NCI-H146 (cell line): Measurements from ENCODE around the gene PEX14.

Experiments used
- DNase-seq: peaks from one replicate; lab custom pipeline; 2025; lab: John Stamatoyannopoulos, UW

Gene PEX14

DNA sequence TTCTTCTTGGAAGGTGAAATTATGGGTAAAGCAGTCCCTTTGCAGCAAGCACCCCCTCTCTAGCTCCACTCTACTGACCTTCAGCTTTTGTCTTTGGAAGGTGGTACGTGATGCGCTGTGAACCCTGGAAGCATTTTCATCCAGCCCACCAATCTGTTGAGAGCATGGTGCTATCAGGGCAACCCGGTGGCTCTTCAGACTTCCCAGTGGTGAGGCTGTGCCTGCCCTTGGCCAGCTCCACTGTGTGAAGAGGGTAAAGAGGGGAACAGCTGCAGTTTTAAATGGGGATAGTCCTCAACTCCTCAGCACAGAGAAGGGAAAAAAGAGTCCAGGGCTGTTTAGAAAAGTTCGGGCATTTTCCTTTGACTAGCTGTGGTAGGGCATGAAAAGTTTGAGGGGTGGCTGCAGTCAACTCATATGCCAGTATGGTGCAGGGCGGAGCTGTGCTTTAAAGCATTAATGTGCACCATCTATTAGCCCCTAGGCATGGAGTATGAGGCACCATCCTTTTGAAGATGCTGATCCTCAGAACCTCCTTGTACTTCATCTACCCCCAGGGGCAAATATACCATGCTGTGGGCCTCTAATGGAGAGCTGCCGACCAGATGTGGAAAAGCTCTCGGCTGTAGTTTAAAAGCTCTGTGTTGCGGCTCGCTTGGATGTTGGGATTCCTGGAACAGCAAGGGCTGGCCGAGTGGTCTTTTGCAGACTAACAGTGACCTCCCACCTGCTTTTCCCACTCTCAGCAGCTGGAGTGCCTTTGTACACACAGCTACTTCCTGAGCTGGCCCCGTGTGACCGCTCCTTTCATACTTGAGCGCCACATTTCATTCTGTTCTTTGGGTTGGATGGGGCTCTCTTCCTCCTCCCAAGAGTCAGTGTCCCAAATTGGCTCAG is 123.0 kb downstream of the PEX14 start:
- DNase-seq, result no peak

DNA sequence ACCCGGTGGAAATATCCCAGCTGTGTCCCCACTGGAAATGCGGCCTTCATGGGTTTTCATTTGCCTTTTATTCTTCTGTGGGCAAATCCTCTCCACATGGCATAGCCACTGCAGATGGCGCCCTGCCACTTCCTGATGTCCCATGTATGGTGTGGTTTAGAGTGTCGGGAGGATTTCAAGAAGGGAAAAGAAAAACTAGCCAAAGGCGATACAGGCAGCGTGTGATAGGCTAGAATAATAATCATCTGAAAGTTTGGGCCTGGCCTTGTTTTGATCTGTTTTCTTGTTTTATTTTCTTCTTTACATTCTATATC is 123.6 kb downstream of the PEX14 start:
- peak; percentile 4 for DNase-seq

DNA sequence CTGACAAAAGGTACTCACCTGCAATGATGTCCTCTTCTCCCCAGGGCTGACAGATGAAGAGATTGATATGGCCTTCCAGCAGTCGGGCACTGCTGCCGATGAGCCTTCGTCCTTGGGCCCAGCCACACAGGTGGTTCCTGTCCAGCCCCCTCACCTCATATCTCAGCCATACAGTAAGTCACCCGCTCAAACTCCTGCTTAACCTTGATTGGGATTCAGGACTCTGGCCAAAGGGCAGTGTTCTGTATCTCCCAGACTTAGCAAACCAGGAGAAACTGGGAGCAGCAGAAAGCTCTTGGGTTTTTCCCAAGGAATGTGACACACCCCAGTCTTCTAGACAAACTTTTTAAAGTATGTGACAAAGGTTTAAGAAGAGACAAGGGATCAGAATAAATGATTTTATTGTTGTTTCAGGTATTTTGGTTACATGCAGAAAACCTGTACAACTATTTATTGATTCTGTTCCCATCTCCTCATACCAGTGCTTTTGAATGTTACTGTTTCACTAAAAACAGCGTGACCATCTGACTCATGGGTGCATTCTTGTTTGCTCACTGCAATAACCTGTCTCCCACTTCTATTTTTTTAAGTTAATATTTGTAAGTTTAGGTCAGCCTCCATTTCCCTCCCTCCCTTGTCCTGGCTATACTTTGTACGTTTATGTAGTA is 124.6 kb downstream of the PEX14 start:
- no peak for DNase-seq

- DNase-seq, result no peak
Observed at GRCh38 chr1:10601342-10602070, 126.8 kb downstream of the PEX14 start.

GRCh38 chr1:10602936-10603335 is 128.2 kb downstream of the PEX14 start:
- DNase-seq, result no peak

- DNase-seq, result no peak
Observed at GRCh38 chr1:10604966-10605365, 130.2 kb downstream of the PEX14 start.

DNA sequence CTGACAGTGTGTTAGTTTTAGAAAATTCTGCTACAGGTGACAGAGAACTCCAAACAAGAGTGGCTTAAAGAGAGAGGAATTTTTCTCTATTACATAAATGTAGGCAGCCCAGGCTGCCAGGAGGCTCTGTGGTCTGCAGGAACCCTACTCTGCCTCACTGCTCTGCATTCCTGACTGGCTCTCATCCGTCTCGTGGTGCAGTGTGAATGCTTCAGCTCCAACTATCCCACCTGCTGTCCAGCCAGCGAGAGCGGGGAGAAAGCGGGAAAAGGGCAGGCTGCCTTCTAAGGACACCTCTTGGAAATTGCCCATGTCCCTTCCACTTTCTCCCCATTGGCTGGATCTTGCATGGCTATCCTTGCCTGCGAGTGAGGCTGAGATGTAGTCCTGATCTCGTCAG is 131.3 kb downstream of the PEX14 start:
- DNase-seq, result no peak

GRCh38 chr1:10607228-10607627 is 132.5 kb downstream of the PEX14 start:
- no peak for DNase-seq

DNA sequence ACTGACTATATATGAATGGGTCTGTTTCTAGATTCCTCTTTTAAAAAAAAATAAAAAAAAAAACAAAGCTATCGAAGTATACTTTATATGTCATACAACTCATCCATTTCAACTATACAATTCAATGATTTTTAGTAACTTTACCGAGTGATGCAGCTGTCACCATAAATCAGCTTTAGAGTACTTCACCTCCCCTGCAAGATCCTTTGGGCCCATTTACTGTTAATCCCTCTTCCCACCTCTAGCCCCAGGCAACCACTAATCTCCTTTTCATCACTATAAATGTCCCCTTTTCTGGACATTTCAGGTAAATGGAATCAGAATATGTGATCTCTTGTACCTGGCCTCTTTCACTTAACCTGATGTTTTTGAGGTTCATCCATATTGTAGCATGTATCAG is 133.9 kb downstream of the PEX14 start:
- DNase-seq, result no peak

DNA sequence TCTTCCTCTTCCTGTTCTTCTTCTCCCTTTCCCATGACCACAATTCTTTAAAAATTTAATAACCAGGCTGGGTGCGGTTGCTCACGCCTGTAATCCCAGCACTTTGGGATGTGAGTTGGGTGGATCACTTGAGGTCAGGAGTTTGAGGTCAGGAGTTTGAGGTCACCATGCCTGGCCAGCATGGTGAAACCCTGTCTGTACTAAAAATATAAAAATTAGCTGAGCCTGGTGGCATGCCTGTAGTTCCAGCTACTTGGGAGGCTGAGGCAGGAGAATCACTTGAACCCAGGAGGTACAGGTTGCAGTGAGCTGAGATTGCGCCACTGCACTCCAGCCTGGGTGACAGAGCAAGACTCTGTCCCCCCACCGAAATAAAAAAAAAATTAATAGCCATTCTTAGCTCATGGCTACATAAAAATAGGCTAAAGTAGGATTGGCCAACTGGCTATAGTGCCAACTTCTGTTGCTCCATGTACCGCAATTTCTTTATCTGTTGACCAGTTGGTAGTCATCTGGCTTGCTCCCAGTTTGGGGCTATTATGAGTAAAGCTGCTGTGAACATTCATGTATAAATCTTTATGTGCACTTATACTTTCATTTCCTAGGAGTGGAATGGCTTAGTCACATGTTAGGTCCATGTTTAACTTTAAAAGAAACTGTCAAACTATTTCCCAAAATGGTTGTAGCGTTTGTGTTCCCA is 136.3 kb downstream of the PEX14 start:
- no peak for DNase-seq

GRCh38 chr1:10612436-10613160 is 137.8 kb downstream of the PEX14 start:
- no peak for DNase-seq

DNA sequence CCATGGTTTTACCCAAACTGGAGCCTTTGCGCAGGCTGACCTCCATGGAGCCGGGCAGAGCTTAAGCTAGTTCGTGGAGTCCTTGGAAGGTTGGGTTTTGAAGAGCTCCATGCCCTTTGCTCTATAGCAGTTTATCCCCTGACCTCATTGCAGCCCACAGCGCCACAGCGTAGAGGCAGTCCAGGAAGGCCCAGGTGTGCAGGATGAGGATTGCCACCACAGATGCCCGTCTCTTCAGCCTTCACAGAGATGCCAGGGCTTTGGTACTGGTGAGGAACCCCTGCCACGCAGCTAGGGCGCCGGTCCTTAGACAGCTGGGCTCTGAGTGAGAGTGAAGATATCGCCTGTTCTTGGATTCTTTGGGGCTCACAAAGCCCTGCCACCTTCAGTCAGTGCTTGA is 138.6 kb downstream of the PEX14 start:
- DNase-seq, result no peak

DNA sequence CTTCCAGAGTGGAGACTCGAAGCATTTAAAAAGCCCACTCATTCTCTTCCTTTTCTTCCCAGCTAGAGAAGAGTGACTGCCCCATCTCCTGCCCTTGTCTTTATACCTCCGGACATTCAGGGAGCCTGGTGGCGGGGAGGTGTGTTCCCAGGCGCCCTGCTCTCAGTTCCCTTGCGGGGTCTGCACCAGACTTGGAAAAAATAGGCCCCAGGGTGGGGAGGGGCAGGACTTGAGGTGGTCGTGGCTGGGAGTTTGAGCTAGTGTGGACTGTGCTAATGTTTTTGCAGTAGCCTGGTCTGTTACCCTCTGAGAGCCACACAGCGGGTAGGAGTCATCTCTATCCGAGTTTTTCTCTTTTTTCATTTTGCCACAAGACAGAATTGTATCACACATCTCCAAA is 139.1 kb downstream of the PEX14 start:
- DNase-seq, result no peak

DNA sequence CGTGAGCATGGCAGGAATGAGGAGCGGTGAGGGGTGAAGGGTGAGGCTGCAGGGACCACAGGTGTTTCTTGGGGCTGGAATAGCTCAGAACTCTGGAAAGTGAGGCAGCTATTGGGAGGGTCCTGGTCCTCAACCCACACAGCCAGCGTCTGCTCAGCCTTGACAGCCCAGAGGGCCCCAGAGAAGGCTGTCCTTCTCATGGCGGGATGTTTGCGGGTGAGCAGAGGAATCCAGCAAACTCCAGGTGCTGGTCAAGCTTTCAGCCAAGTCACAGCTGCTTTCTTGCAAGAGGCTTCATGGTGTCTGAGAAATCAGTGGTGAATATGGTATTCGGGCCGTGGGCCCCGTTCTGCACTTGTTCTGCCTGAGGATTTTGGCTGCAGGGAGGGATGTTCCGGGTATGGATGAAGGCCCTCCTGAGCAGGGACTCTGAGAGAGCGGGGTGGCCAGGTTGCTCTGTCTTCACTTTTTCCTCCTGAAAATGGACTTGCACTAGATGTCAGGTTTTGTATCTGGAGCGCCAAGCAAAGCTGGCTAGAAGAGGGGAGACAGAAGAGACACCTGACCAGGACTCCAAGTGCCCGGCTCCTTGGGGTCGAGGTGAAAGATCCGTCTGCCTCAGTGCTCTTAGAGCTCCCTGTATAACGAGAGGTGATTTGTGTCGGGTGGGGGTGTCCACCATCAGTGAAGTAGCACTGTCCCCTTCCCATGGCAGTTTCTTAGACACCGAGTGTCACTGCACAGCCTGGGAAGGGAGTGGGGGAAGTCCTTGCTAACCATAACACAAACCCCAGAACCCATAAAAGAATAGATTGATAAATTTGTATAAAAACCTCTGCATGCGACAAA is 139.9 kb downstream of the PEX14 start:
- DNase-seq, result no peak

DNA sequence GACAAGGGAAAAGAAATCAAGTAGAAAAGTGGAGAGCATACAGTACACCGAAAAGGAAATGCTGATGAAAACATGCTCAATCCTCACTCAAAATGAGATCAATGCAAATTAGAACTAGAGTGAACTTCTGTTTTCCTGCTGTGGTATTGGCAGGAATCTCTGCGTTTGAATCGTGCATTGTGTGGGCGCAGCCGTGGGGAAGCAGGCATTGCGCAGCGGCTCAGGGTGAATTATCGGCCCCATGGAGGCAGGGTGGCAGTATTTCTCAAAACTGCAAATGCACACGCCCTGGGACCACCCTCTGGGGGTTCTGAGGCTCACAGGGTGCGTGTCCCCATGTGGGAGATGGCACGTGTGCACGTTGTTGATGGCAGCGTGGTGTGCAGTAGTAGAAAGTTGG is 140.6 kb downstream of the PEX14 start:
- no peak for DNase-seq

DNA sequence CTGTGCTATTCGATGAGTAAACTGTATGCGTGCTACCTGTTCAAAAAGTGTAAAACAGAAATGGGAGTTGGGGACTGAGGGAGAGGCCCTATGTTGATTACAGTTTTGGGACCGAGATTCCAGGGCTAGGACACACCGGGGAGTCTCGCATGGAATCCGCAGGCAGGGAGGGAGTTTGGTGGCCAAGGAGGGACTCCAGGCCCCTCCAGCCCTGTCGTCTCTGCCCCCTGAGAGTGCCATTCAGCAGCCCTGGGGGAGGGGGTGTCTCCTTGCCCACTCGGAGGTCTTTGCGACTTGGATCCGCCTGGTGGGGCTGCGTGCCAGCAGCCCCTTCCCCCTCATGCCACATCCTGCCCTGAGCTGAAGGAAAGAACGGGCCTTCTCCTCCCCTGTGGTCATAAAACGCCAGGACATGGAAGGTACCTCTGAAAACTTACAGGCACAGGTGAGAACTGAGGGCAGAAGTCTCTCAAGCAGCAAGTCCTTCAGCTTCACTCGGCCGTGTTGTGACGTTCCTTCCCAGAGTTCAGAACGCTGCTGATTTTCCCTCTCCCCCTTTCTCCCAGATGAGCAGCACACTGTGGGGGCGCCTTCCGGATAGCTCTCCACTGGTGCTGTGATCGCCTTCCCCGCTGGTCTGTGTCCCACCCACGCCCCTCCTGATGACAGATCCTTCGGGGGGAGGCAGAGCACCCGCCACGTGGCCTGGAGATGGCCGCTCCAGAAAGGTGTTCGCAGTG is 141.4 kb downstream of the PEX14 start:
- no peak for DNase-seq

DNA sequence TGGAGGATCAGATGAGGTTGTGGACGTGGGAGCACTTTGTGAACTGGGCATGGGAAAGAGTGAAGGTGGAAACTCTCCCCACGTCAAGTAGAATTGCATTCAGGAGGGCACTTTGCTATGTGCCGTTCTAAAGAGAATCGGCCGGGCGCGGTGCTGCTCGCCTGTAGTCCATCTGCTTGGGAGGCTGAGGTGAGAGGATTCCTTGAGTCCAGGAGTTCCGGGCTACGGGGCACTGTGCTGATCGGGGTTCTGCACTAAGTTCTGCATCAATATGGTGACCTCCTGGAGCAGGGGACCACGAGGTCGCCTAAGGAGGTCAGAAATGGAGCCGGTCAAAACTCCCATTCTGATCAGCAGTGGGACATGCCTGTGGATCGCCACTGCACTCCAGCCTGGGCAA is 141.9 kb downstream of the PEX14 start:
- DNase-seq, result no peak

DNA sequence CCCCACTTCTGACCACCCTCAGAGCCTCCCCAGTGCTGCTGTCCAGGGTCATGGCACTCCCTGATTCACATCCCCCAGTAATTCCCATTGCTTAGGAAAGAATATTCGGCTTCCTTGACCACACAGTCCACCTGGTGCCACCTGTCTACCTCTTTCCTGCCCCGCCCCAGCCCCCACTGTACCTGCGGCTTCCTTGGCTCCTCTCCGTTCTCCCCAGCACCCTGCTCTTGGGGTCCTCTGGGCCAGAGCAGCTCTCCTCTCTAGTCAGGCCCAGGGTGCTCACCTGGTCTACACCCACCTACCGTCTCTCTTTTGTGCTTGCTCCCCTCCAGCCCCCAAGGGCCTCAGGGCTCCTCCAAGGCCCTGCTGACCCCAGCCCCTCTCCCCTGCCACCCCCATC is 142.6 kb downstream of the PEX14 start:
- no peak for DNase-seq

DNA sequence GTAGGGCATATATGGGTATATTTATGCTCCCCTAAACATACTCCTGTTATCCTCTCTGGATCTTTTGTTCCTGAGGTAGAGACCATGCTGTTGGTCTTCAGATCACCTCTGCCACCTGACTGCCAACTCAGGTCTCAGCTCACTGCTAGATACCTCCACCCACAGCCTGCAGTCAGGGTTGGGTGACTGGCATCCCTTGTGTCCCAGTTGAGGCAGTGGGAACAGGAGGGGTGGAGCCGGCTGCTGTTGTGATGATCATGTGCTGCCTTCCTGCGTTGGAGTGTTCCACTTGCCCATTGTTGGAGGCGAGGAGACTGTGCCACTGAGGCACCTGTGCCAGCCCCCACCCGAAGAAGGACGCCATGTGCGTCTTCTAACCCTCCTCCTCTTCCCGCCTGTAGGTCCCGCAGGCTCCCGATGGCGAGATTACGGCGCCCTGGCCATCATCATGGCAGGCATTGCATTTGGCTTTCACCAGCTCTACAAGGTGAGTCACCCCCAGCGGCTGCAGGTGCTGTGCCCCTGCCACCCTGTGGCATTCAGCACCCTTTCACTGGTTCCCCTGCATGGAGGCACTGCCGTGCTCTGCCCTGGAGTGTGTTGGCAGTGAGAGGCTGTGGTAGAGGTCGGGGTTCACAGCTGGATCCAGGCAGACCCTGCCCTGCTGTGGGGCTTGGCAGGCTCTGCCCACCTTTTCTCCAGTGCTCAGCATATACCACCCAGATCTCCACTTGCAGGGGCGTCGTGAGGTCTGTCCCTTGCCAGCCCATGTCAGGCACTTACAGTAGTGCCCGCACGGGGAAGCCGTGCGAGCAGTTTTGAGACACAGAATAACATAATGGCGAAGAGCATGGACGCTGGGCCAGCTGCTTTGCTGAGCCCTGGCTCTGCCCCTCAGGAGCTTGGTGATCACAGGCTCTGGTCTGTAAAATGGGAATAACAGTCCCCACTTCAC is 143.5 kb downstream of the PEX14 start:
- DNase-seq, result no peak
